HEK293 (cell line): Measurements from ENCODE around the gene SDF2.

Source experiments
- BCL11B ChIP-seq: fragments of 450-650 bp; formaldehyde crosslinking; IDR thresholded peaks from 2 replicates; pipeline ENCODE4 v1.5.1; 2016; ENCODE audit warnings: low read depth, missing biosample characterization, missing genetic modification characterization
- FEZF1 ChIP-seq: fragments of 450-650 bp; formaldehyde crosslinking; IDR thresholded peaks from 2 replicates; pipeline ENCODE4 v1.5.1; 2016; ENCODE audit warnings: missing biosample characterization, missing genetic modification characterization
- IKZF3 ChIP-seq: fragments of 450-650 bp; IDR thresholded peaks from 2 replicates; pipeline ENCODE4 v1.5.0; 2018; ENCODE audit warnings: missing biosample characterization, mild to moderate bottlenecking, missing genetic modification characterization, moderate library complexity
- MYNN ChIP-seq: fragments of 450-650 bp; formaldehyde crosslinking; IDR thresholded peaks from 2 replicates; pipeline ENCODE4 v1.5.1; 2016; ENCODE audit warnings: missing biosample characterization, missing genetic modification characterization, borderline replicate concordance
- MZF1 ChIP-seq: fragments of 450-650 bp; formaldehyde crosslinking; IDR thresholded peaks from 2 replicates; pipeline ENCODE4 v1.5.1; 2017; ENCODE audit warnings: missing biosample characterization, missing genetic modification characterization, borderline replicate concordance
- ZBTB1 ChIP-seq: fragments of 450-650 bp; formaldehyde crosslinking; IDR thresholded peaks from 2 replicates; pipeline ENCODE4 v1.5.1; 2016; ENCODE audit warnings: missing biosample characterization, missing genetic modification characterization
- ZBTB17 ChIP-seq: fragments of 450-650 bp; formaldehyde crosslinking; IDR thresholded peaks from 2 replicates; pipeline ENCODE4 v1.5.1; 2016; ENCODE audit warnings: missing biosample characterization, missing genetic modification characterization
- ZBTB48 ChIP-seq: fragments of 450-650 bp; formaldehyde crosslinking; IDR thresholded peaks from 2 replicates; pipeline ENCODE4 v1.5.1; 2016; ENCODE audit warnings: missing biosample characterization, missing genetic modification characterization
- ZFHX2 ChIP-seq: fragments of 450-650 bp; formaldehyde crosslinking; conservative IDR thresholded peaks from 2 replicates; pipeline ENCODE4 v1.5.1; 2016; ENCODE audit warnings: missing biosample characterization, missing genetic modification characterization
- ZFP3 ChIP-seq: fragments of 450-650 bp; formaldehyde crosslinking; IDR thresholded peaks from 2 replicates; pipeline ENCODE4 v1.5.1; 2016; ENCODE audit warnings: low read depth, missing biosample characterization, missing genetic modification characterization
- ZFP37 ChIP-seq: fragments of 450-650 bp; formaldehyde crosslinking; IDR thresholded peaks from 2 replicates; pipeline ENCODE4 v1.5.1; 2016; ENCODE audit warnings: missing biosample characterization, missing genetic modification characterization
- ZNF121 ChIP-seq: fragments of 450-650 bp; formaldehyde crosslinking; IDR thresholded peaks from 2 replicates; pipeline ENCODE4 v1.5.1; 2016; ENCODE audit warnings: missing biosample characterization, missing genetic modification characterization
- ZNF146 ChIP-seq: fragments of 450-650 bp; formaldehyde crosslinking; IDR thresholded peaks from 2 replicates; pipeline ENCODE4 v1.5.1; 2016; ENCODE audit warnings: missing biosample characterization, missing genetic modification characterization
- ZNF341 ChIP-seq: fragments of 450-650 bp; formaldehyde crosslinking; IDR thresholded peaks from 2 replicates; pipeline ENCODE4; 2016; ENCODE audit warnings: low read depth, missing biosample characterization, missing genetic modification characterization
- ZNF473 ChIP-seq: fragments of 450-650 bp; formaldehyde crosslinking; IDR thresholded peaks from 2 replicates; pipeline ENCODE4 v1.5.1; 2017; ENCODE audit warnings: missing biosample characterization, missing genetic modification characterization
- ZNF555 ChIP-seq: fragments of 450-650 bp; formaldehyde crosslinking; conservative IDR thresholded peaks from 2 replicates; pipeline ENCODE4 v1.5.1; 2017; ENCODE audit warnings: missing biosample characterization, mild to moderate bottlenecking, missing genetic modification characterization, inconsistent platforms
- ZNF600 ChIP-seq: fragments of 450-650 bp; formaldehyde crosslinking; IDR thresholded peaks from 2 replicates; pipeline ENCODE4 v1.5.1; 2016; ENCODE audit warnings: missing biosample characterization, missing genetic modification characterization
- ZNF623 ChIP-seq: fragments of 450-650 bp; formaldehyde crosslinking; IDR thresholded peaks from 2 replicates; pipeline ENCODE4 v1.5.1; 2016; ENCODE audit warnings: missing biosample characterization, missing genetic modification characterization
- ZNF664 ChIP-seq: fragments of 450-650 bp; formaldehyde crosslinking; IDR thresholded peaks from 2 replicates; pipeline ENCODE4 v1.5.1; 2016; ENCODE audit warnings: missing biosample characterization, missing genetic modification characterization
- ZNF670 ChIP-seq: fragments of 450-650 bp; formaldehyde crosslinking; IDR thresholded peaks from 2 replicates; pipeline ENCODE4 v1.5.1; 2016; ENCODE audit warnings: missing biosample characterization, missing genetic modification characterization, low read depth
- ZNF707 ChIP-seq: fragments of 450-650 bp; formaldehyde crosslinking; IDR thresholded peaks from 2 replicates; pipeline ENCODE4 v1.5.1; 2016; ENCODE audit warnings: missing biosample characterization, missing genetic modification characterization
- ZNF768 ChIP-seq: fragments of 450-650 bp; formaldehyde crosslinking; IDR thresholded peaks from 2 replicates; pipeline ENCODE4 v1.5.1; 2018; ENCODE audit warnings: missing biosample characterization, mild to moderate bottlenecking, missing genetic modification characterization
- ZSCAN23 ChIP-seq: fragments of 450-650 bp; formaldehyde crosslinking; IDR thresholded peaks from 2 replicates; pipeline ENCODE4 v1.5.1; 2016; ENCODE audit warnings: missing biosample characterization, missing genetic modification characterization
- TF ChIP-seq, protein P1 (sequence below): fragments of 450-650 bp; formaldehyde crosslinking; IDR thresholded peaks from 2 replicates; pipeline ENCODE4 v1.5.1; 2016; ENCODE audit warnings: missing biosample characterization, missing genetic modification characterization, borderline replicate concordance
- TF ChIP-seq, protein P2 (sequence below): fragments of 450-650 bp; formaldehyde crosslinking; optimal IDR thresholded peaks from 2 replicates; pipeline ENCODE3; 2016; ENCODE audit warnings: missing biosample characterization, mild to moderate bottlenecking, missing genetic modification characterization
- TF ChIP-seq, protein P3 (sequence below): fragments of 450-650 bp; formaldehyde crosslinking; IDR thresholded peaks from 2 replicates; pipeline ENCODE4 v1.5.1; 2017; ENCODE audit warnings: missing biosample characterization, missing genetic modification characterization
- TF ChIP-seq, protein P4 (sequence below): fragments of 450-650 bp; formaldehyde crosslinking; IDR thresholded peaks from 2 replicates; pipeline ENCODE4 v1.5.1; 2016; ENCODE audit warnings: missing biosample characterization, missing genetic modification characterization
- TF ChIP-seq, protein P5 (sequence below): fragments of 450-650 bp; formaldehyde crosslinking; conservative IDR thresholded peaks from 2 replicates; pipeline ENCODE4 v1.5.1; 2016; ENCODE audit warnings: low read depth, missing biosample characterization, missing genetic modification characterization

The SDF2 gene

DNA sequence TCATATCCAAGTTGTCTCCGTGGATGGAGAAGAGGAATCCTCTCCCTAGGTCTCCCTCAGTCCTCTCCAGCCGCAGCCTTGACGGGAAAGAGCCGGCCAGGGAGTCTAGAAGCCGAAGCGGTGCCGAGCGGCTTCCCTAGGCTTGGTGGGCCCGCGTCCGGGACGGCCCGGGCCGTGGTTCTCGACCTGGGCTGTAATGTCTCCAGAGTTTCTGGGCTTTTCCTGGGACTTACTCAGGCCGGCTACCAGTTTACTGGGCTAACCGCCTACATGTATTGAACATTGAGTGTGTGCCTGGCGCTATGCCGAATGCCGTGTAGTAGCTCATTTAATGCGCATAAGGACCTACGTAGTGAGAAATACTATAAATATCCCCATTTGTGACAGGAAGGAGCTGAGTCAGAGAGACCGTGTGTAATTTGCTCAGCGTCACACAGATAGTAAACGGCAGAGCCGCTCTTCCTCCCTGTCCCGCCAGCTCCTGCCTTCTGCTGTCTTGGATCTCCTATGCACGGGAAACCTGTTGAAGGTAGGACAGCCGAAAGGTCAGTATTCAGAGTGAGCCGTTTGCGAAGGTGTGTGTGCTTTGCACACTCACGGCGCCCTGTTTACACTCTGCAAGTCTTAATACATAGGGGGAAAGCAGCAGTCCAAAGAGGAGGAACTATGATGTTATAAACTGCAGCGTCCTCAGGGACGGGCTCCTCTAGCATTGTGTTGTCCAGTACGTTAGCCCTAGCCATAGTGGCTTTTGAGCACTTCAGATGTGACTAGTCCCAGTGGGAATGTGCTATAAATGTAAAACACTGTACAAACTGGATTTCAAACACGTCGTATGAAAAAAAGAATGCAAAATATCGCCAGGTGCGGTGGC is 62.2 kb downstream of the SDF2 start (continued):
- TF ChIP-seq, protein P1, sequence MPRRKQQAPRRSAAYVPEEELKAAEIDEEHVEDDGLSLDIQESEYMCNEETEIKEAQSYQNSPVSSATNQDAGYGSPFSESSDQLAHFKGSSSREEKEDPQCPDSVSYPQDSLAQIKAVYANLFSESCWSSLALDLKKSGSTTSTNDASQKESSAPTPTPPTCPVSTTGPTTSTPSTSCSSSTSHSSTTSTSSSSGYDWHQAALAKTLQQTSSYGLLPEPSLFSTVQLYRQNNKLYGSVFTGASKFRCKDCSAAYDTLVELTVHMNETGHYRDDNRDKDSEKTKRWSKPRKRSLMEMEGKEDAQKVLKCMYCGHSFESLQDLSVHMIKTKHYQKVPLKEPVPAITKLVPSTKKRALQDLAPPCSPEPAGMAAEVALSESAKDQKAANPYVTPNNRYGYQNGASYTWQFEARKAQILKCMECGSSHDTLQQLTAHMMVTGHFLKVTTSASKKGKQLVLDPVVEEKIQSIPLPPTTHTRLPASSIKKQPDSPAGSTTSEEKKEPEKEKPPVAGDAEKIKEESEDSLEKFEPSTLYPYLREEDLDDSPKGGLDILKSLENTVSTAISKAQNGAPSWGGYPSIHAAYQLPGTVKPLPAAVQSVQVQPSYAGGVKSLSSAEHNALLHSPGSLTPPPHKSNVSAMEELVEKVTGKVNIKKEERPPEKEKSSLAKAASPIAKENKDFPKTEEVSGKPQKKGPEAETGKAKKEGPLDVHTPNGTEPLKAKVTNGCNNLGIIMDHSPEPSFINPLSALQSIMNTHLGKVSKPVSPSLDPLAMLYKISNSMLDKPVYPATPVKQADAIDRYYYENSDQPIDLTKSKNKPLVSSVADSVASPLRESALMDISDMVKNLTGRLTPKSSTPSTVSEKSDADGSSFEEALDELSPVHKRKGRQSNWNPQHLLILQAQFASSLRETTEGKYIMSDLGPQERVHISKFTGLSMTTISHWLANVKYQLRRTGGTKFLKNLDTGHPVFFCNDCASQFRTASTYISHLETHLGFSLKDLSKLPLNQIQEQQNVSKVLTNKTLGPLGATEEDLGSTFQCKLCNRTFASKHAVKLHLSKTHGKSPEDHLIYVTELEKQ (tag by site-specific recombination): peak; percentile 44; the same call in 1 of the 2 replicates
- TF ChIP-seq ZFHX2 (peak; percentile 63; the same call in 1 of the 2 replicates), ZBTB17 (tag by site-specific recombination) (0 out of 2 replicates have a peak, but pooled peaks have one; percentile 8), ZNF600 (tag by site-specific recombination) (0 out of 2 replicates have a peak, but pooled peaks have one; percentile 63), ZBTB1 (tag by site-specific recombination) (0 out of 2 replicates have a peak, but pooled peaks have one; percentile 6), ZNF473 (no peak), ZNF768 (0 out of 2 replicates have a peak, but pooled peaks have one; percentile 26), MZF1 (tag by site-specific recombination) (0 out of 2 replicates have a peak, but pooled peaks have one; percentile 63), IKZF3 (tag by site-specific recombination) (peak; percentile 88), ZNF664 (tag by site-specific recombination) (peak; percentile 100), BCL11B (tag by site-specific recombination) (0 out of 2 replicates have a peak, but pooled peaks have one; percentile 27), FEZF1 (tag by site-specific recombination) (no peak), ZNF623 (tag by site-specific recombination) (no peak), ZNF146 (tag by site-specific recombination) (peak; percentile 23; the same call in 1 of the 2 replicates), ZSCAN23 (tag by site-specific recombination) (0 out of 2 replicates have a peak, but pooled peaks have one; percentile 13), ZFP3 (no peak), ZNF341 (peak; percentile 21), ZFP37 (tag by site-specific recombination) (0 out of 2 replicates have a peak, but pooled peaks have one; percentile 39), MYNN (tag by site-specific recombination) (no peak), ZBTB48 (peak; percentile 70), ZNF707 (tag by site-specific recombination) (no peak), ZNF121 (tag by site-specific recombination) (peak; percentile 90), ZNF555 (tag by site-specific recombination) (no peak), ZNF670 (tag by site-specific recombination) (no peak)
- TF ChIP-seq, protein P2, sequence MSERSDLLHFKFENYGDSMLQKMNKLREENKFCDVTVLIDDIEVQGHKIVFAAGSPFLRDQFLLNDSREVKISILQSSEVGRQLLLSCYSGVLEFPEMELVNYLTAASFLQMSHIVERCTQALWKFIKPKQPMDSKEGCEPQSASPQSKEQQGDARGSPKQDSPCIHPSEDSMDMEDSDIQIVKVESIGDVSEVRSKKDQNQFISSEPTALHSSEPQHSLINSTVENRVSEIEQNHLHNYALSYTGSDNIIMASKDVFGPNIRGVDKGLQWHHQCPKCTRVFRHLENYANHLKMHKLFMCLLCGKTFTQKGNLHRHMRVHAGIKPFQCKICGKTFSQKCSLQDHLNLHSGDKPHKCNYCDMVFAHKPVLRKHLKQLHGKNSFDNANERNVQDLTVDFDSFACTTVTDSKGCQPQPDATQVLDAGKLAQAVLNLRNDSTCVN: no peak
- TF ChIP-seq, protein P3, sequence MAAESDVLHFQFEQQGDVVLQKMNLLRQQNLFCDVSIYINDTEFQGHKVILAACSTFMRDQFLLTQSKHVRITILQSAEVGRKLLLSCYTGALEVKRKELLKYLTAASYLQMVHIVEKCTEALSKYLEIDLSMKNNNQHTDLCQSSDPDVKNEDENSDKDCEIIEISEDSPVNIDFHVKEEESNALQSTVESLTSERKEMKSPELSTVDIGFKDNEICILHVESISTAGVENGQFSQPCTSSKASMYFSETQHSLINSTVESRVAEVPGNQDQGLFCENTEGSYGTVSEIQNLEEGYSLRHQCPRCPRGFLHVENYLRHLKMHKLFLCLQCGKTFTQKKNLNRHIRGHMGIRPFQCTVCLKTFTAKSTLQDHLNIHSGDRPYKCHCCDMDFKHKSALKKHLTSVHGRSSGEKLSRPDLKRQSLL: no peak
- TF ChIP-seq, protein P4, sequence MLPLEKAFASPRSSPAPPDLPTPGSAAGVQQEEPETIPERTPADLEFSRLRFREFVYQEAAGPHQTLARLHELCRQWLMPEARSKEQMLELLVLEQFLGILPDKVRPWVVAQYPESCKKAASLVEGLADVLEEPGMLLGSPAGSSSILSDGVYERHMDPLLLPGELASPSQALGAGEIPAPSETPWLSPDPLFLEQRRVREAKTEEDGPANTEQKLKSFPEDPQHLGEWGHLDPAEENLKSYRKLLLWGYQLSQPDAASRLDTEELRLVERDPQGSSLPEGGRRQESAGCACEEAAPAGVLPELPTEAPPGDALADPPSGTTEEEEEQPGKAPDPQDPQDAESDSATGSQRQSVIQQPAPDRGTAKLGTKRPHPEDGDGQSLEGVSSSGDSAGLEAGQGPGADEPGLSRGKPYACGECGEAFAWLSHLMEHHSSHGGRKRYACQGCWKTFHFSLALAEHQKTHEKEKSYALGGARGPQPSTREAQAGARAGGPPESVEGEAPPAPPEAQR (tag by site-specific recombination): no peak
- TF ChIP-seq, protein P5, sequence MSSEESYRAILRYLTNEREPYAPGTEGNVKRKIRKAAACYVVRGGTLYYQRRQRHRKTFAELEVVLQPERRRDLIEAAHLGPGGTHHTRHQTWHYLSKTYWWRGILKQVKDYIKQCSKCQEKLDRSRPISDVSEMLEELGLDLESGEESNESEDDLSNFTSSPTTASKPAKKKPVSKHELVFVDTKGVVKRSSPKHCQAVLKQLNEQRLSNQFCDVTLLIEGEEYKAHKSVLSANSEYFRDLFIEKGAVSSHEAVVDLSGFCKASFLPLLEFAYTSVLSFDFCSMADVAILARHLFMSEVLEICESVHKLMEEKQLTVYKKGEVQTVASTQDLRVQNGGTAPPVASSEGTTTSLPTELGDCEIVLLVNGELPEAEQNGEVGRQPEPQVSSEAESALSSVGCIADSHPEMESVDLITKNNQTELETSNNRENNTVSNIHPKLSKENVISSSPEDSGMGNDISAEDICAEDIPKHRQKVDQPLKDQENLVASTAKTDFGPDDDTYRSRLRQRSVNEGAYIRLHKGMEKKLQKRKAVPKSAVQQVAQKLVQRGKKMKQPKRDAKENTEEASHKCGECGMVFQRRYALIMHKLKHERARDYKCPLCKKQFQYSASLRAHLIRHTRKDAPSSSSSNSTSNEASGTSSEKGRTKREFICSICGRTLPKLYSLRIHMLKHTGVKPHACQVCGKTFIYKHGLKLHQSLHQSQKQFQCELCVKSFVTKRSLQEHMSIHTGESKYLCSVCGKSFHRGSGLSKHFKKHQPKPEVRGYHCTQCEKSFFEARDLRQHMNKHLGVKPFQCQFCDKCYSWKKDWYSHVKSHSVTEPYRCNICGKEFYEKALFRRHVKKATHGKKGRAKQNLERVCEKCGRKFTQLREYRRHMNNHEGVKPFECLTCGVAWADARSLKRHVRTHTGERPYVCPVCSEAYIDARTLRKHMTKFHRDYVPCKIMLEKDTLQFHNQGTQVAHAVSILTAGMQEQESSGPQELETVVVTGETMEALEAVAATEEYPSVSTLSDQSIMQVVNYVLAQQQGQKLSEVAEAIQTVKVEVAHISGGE: peak; percentile 7; the same call in 1 of the 2 replicates
